OCI-LY7 (cell line): ENCODE measurements around the gene UBTD1. TPM values are rescaled to one million over a fixed set of nuclear protein-coding genes. Genes with fewer than 3 reads are reported as not detected.

Experiments
- BruUV-seq: library from RNA; stranded (reverse); fragments of 400-500 nt; replicated peaks from 2 replicates; lab custom pipeline; 2021; lab: Mats Ljungman, UMichigan
- CTCF ChIA-PET: fragments of 300-600 bp; sonication (Branson Sonifier 250); formaldehyde crosslinking; loops from one replicate; lab custom pipeline; 2022; ENCODE audit warnings: antibody characterized with exemption; ENCODE audit not compliant: unreplicated experiment; lab: Charles Lee
- POLR2A ChIA-PET: fragments of 300-600 bp; sonication (Branson Sonifier 250); formaldehyde crosslinking; loops from one replicate; lab custom pipeline; 2022; ENCODE audit warnings: antibody characterized with exemption; lab: Charles Lee
- DNase-seq: peaks from one replicate; pipeline ENCODE4 v3.0.0-alpha.2; 2015; ENCODE audit warnings: low spot score
- H2AFZ ChIP-seq: fragments of 200-600 bp; sonication (generic), shearing (Covaris generic); 2 replicates; pipeline ENCODE4 v1.6.1; 2014; ENCODE audit warnings: mild to moderate bottlenecking, antibody characterized with exemption, low read length, moderate library complexity
- H3K27ac ChIP-seq: fragments of 200-600 bp; sonication (generic); 2 replicates; pipeline ENCODE4 v1.5.1; 2014; ENCODE audit warnings: mixed run types, low read depth, mild to moderate bottlenecking, moderate library complexity, low read length, inconsistent platforms; ENCODE audit not compliant: poor library complexity, severe bottlenecking
- H3K36me3 ChIP-seq: fragments of 200-600 bp; sonication (generic); 2 replicates; pipeline ENCODE4 v1.6.1; 2014; ENCODE audit warnings: mild to moderate bottlenecking, antibody characterized with exemption, low read length, moderate library complexity, mixed read lengths; ENCODE audit not compliant: insufficient read depth
- H3K4me1 ChIP-seq: fragments of 200-600 bp; sonication (generic); 2 replicates; pipeline ENCODE4 v1.5.1; 2014; ENCODE audit warnings: mild to moderate bottlenecking, low read length; ENCODE audit not compliant: insufficient read depth, poor library complexity, severe bottlenecking
- H3K4me2 ChIP-seq: fragments of 200-600 bp; sonication (generic); 2 replicates; pipeline ENCODE4 v1.6.1; 2014; ENCODE audit warnings: mild to moderate bottlenecking, low read length
- H3K4me3 ChIP-seq: fragments of 200-600 bp; sonication (generic); 2 replicates; pipeline ENCODE4 v1.5.1; 2014; ENCODE audit warnings: mild to moderate bottlenecking, low read depth, low read length; ENCODE audit not compliant: poor library complexity, severe bottlenecking
- H3K79me2 ChIP-seq: fragments of 200-600 bp; sonication (generic); 2 replicates; pipeline ENCODE4 v1.6.1; 2016; ENCODE audit warnings: low read depth, mild to moderate bottlenecking, low read length, moderate library complexity, mixed read lengths; ENCODE audit not compliant: insufficient read depth
- H3K9me2 ChIP-seq: fragments of 200-600 bp; sonication (generic); 2 replicates; pipeline ENCODE4 v1.6.1; 2016; ENCODE audit warnings: mild to moderate bottlenecking, low read length, mixed read lengths; ENCODE audit not compliant: insufficient read depth
- H3K9me3 ChIP-seq: fragments of 200-600 bp; sonication (generic); 2 replicates; pipeline ENCODE4 v1.6.1; 2014; ENCODE audit warnings: mild to moderate bottlenecking, mixed run types, low read length, mixed read lengths
- H4K20me1 ChIP-seq: fragments of 200-600 bp; sonication (generic); 2 replicates; pipeline ENCODE4 v1.6.1; 2014; ENCODE audit warnings: mild to moderate bottlenecking, antibody characterized with exemption, low read length, moderate library complexity, mixed read lengths; ENCODE audit not compliant: insufficient read depth
- EZH2phosphoT487 ChIP-seq: fragments of 200-600 bp; sonication (generic); IDR thresholded peaks from 2 replicates; pipeline ENCODE4 v1.6.1; 2018; ENCODE audit warnings: low read depth, borderline replicate concordance, mild to moderate bottlenecking, mixed run types, antibody characterized with exemption, low read length, moderate library complexity, mixed read lengths
- intact Hi-C: fragments of 100-400 bp; cut with micrococcal nuclease; formaldehyde crosslinking; loops from one replicate; pipeline ENCODE4 v1.10.0; 2022; ENCODE audit not compliant: unreplicated experiment
- total RNA-seq, 2 experiments: library from RNA; depleted of rRNA in 1 of 2; stranded (reverse); fragments of >200 nt in 1 of 2; shearing (Covaris generic) in 1 of 2; gene quantifications; 2 replicates each; pipeline ENCODE4 v1.2.3, GENCODE V29; 2014 to 2022
- TF ChIP-seq, protein P1 (sequence below): fragments of 200-600 bp; sonication (generic); conservative IDR thresholded peaks from 2 replicates; pipeline ENCODE4 v1.5.1; 2014; ENCODE audit warnings: mild to moderate bottlenecking, antibody characterized with exemption, low read length, moderate library complexity, mixed read lengths

The UBTD1 gene
- total RNA-seq, 2 experiments from 2014 or later, result 1.4 to 2.2 TPM

DNA sequence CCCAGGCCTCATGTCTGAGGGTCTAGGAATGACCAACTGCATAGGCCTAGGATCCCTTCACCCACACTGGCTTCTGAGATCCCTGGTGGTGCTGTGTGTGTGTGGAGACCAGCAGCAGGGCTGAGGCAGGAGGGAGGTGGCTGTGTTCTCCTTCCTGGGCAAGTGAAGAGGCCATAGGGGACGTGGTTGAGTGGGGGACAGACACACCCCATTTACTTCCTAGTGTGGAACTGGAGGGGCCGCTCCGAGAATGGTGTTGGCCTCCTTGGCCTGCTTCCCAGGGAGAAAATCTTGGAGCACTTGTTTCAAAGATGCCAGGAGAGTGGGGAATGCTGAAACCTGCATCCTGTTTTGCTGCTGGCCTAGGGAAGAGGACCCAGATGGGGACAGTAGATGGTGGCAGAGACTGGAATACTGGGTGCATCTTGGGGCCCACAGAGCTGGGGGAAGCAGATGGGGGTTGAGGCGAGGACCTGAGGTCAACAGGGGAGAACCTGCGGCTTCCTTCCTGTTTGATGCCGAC, 19.1 kb downstream of the UBTD1 start:
- no peaks in the 10 kb centered on the region for H3K9me3 ChIP-seq
- DNase-seq, result no peak
- H4K20me1 ChIP-seq, result no peaks in the 10 kb centered on the region
- H3K4me2 ChIP-seq, result no peak overlapping the region
- intact Hi-C loops, result no loop called here
- H2AFZ ChIP-seq, result no peak overlapping the region
- no peak for TF ChIP-seq EZH2phosphoT487
- TF ChIP-seq, protein P1, sequence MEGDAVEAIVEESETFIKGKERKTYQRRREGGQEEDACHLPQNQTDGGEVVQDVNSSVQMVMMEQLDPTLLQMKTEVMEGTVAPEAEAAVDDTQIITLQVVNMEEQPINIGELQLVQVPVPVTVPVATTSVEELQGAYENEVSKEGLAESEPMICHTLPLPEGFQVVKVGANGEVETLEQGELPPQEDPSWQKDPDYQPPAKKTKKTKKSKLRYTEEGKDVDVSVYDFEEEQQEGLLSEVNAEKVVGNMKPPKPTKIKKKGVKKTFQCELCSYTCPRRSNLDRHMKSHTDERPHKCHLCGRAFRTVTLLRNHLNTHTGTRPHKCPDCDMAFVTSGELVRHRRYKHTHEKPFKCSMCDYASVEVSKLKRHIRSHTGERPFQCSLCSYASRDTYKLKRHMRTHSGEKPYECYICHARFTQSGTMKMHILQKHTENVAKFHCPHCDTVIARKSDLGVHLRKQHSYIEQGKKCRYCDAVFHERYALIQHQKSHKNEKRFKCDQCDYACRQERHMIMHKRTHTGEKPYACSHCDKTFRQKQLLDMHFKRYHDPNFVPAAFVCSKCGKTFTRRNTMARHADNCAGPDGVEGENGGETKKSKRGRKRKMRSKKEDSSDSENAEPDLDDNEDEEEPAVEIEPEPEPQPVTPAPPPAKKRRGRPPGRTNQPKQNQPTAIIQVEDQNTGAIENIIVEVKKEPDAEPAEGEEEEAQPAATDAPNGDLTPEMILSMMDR, result no peak
- no TSS peak for BruUV-seq
- ChIA-PET POLR2A (no interaction called here), CTCF (no interaction called here)
- H3K27ac ChIP-seq, result no peak overlapping the region
- no peaks in the 10 kb centered on the region for H3K79me2 ChIP-seq
- H3K4me1 ChIP-seq, result no peaks in the 10 kb centered on the region
- H3K36me3 ChIP-seq, result no peaks in the 10 kb centered on the region
- no peaks in the 10 kb centered on the region for H3K9me2 ChIP-seq
- no peak overlapping the region for H3K4me3 ChIP-seq

DNA sequence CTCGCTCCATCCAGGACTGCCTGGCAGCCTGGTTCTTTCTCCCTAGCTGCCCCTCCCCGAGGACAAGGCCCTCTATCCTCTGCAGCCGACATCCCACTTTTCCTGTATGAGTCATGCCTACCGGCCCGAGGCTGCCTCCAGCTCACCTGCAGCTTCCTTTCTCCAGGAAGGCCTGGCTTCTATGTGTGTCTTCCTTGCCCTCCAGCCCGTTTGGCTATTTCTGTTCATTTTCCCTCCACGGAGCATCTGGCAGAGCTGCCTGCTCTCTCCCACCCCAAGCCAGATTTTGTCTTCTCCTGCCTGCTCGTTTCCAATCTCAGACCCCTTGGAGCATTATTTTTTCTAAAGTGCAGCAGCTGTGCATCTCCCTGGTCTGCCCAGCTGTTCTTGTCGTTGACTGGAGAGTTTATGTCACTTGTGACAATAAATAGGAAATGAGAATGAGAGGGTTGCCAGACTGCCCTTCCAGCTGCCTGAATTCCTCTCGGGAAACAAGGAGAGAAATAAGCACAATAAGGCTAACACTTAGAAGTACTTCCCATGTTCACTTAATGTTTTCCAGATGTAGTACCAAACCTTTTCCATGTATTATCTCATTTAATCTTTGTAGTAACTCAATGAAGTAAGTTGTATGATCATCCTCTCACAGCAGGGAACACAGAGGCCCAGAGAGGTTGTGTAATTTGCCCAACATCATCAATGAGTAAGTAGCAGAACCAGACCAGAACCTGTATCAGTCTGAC, 19.7 kb downstream of the UBTD1 start:
- H3K4me3 ChIP-seq, result no peak overlapping the region
- ChIA-PET POLR2A (no interaction called here), CTCF (no interaction called here)
- no peaks in the 10 kb centered on the region for H4K20me1 ChIP-seq
- H3K4me2 ChIP-seq, result no peak overlapping the region
- H3K4me1 ChIP-seq, result no peaks in the 10 kb centered on the region
- H3K79me2 ChIP-seq, result no peaks in the 10 kb centered on the region
- intact Hi-C loops, result no loop called here
- TF ChIP-seq EZH2phosphoT487, result no peak
- TF ChIP-seq, protein P1, result no peak
- no peak for DNase-seq
- no peak overlapping the region for H2AFZ ChIP-seq
- no peak overlapping the region for H3K27ac ChIP-seq
- H3K9me3 ChIP-seq, result no peaks in the 10 kb centered on the region
- no peaks in the 10 kb centered on the region for H3K9me2 ChIP-seq
- BruUV-seq, result no TSS peak
- no peaks in the 10 kb centered on the region for H3K36me3 ChIP-seq

DNA sequence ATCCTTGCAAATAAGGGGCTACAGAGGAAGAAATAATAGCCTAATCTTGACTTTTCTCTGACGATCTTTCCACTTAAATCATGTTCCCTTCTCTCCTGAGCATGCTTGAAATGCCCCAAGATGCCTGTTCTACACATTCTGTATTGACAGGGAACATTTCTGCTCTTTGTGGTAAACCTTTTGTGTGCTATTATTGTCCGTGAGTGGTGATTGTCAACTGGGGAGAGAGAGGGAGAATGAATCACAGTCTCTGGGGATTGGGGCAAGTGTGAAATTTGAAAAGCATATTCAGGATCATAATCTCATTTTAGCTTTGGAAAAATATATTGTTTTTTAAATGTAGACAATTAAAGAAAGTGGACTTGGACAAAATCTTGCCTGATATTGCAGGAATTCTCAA, 20.6 kb downstream of the UBTD1 start:
- no peaks in the 10 kb centered on the region for H3K4me1 ChIP-seq
- H3K9me3 ChIP-seq, result no peaks in the 10 kb centered on the region
- H3K9me2 ChIP-seq, result no peaks in the 10 kb centered on the region
- H3K4me3 ChIP-seq, result no peak overlapping the region
- POLR2A ChIA-PET, result no interaction called here
- no peaks in the 10 kb centered on the region for H3K79me2 ChIP-seq
- BruUV-seq, result no TSS peak
- no peak overlapping the region for H3K27ac ChIP-seq
- no peaks in the 10 kb centered on the region for H3K36me3 ChIP-seq
- no peaks in the 10 kb centered on the region for H4K20me1 ChIP-seq
- DNase-seq, result no peak
- TF ChIP-seq, protein P1, result no peak
- TF ChIP-seq EZH2phosphoT487, result no peak
- no peak overlapping the region for H3K4me2 ChIP-seq
- no peak overlapping the region for H2AFZ ChIP-seq
- CTCF ChIA-PET, result no interaction called here
- intact Hi-C loops, result no loop called here
